Activated T-helper 1 cell treated with anti-CD3 and anti-CD28 coated beads, Interleukin-12 subunit alpha, Interleukin-12 subunit beta, Interleukin-2, Interleukin-4 antibody, amounts not matched to agents 30 ng/mL and 10 ng/mL and 1 ng/mL, durations not matched to agents 14 hours and 24 hours and 36 hours (primary cell): Measurements from ENCODE around the gene CPNE6. TPM values are rescaled to one million over a fixed set of nuclear protein-coding genes. Genes with fewer than 3 reads are reported as not detected.

Experiments used
- DNase-seq: peaks from one replicate; pipeline ENCODE4 v3.0.0; 2021; ENCODE audit warnings: low spot score
- H3K27ac Mint-ChIP-seq: one replicate; pipeline ENCODE4 v1.8.0; 2021; ENCODE audit warnings: mild to moderate bottlenecking, mixed read lengths
- H3K27me3 Mint-ChIP-seq: one replicate; pipeline ENCODE4 v1.8.0; 2022; ENCODE audit warnings: mild to moderate bottlenecking, moderate library complexity, mixed read lengths; ENCODE audit not compliant: insufficient read depth
- H3K36me3 Mint-ChIP-seq: one replicate; pipeline ENCODE4 v1.8.0; 2021; ENCODE audit warnings: low read depth, mixed read lengths
- H3K4me1 Mint-ChIP-seq: one replicate; pipeline ENCODE4 v1.8.0; 2021; ENCODE audit warnings: low read depth, mixed read lengths
- H3K4me3 Mint-ChIP-seq: one replicate; pipeline ENCODE4 v1.8.0; 2021; ENCODE audit warnings: mild to moderate bottlenecking, moderate library complexity, mixed read lengths
- H3K9me3 Mint-ChIP-seq: one replicate; pipeline ENCODE4 v1.8.0; 2021; ENCODE audit warnings: mixed read lengths
- intact Hi-C: fragments of 100-400 bp; cut with micrococcal nuclease; formaldehyde crosslinking; loops from one replicate; pipeline ENCODE4 v1.15.1; 2024
- total RNA-seq: library from RNA; stranded (reverse); gene quantifications from 2 replicates; pipeline ENCODE4 v1.2.3, GENCODE V29; 2022

CPNE6 gene
- total RNA-seq, 1 donor from 2014 or later, result not detected

DNA sequence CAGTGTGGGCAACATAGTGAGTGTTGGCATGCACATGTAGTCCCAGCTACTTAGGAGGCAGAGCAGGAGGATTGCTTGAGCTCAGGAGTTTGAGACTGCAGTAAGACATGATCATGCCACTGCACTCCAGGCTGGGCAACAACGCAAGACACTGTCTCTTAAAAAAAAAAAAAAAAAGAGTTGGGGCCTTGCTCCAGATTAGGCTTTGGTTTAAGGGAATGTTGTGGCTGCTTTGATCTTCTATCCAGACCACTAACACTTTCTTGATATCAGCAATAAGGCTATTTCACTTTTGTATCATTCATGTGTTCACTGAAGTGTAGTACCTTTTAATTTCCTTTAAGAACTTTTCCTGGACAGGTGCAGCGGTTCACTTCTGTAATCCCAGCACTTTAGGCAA lies 56.3 kb downstream of the CPNE6 start:
- Mint-ChIP-seq H3K4me1 (peaks cover 11% of the 10 kb centered on the region), H3K9me3 (no peaks in the 10 kb centered on the region), H3K36me3 (peaks cover 22% of the 10 kb centered on the region), H3K27ac (no peak overlapping the region), H3K27me3 (no peaks in the 10 kb centered on the region), H3K4me3 (no peak overlapping the region)
- intact Hi-C loops, result no loop called here
- no peak for DNase-seq

Other genes starting within 250 kb of the CPNE6 start
- 13.9 and 18.4 TPM in 2 replicates for gene DHRS4, start 117.8 kb upstream of the CPNE6 start, total RNA-seq
- gene DHRS4L2, start 82.6 kb upstream of the CPNE6 start, total RNA-seq, result 17.9 and 20.9 TPM in 2 replicates
- gene CARMIL3, start 19.6 kb upstream of the CPNE6 start, total RNA-seq, result 3.0 and 3.4 TPM in 2 replicates
- gene PCK2, start 22.7 kb downstream of the CPNE6 start, total RNA-seq, result 55.0 and 62.8 TPM in 2 replicates
- gene DCAF11, start 43.2 kb downstream of the CPNE6 start, total RNA-seq, result 69.9 and 71.6 TPM in 2 replicates
- gene NRL, start 43.4 kb downstream of the CPNE6 start, total RNA-seq, result 2.1 and 2.7 TPM in 2 replicates
- gene FITM1, start 59.1 kb downstream of the CPNE6 start, total RNA-seq, result 0.26 TPM in 1 of 2 replicates, not detected in the other
- 291 and 295 TPM in 2 replicates for gene PSME1, start 64.6 kb downstream of the CPNE6 start, total RNA-seq
- gene EMC9, start 70.0 kb downstream of the CPNE6 start, total RNA-seq, result 22.9 and 28.3 TPM in 2 replicates
- 575 and 588 TPM in 2 replicates for gene PSME2, start 75.0 kb downstream of the CPNE6 start, total RNA-seq
- gene RNF31, start 75.9 kb downstream of the CPNE6 start, total RNA-seq, result 115 and 129 TPM in 2 replicates
- 130 and 152 TPM in 2 replicates for gene IRF9, start 89.7 kb downstream of the CPNE6 start, total RNA-seq
- gene REC8, start 100.5 kb downstream of the CPNE6 start, total RNA-seq, result 27.8 and 28.9 TPM in 2 replicates
- 106 and 107 TPM in 2 replicates for gene IPO4, start 117.3 kb downstream of the CPNE6 start, total RNA-seq
- 34.5 and 35.3 TPM in 2 replicates for gene TM9SF1, start 123.9 kb downstream of the CPNE6 start, total RNA-seq
- gene TSSK4, start 134.1 kb downstream of the CPNE6 start, total RNA-seq, result 0.42 and 0.49 TPM in 2 replicates
- 86.5 and 95.8 TPM in 2 replicates for gene CHMP4A, start 141.9 kb downstream of the CPNE6 start, total RNA-seq
- gene MDP1, start 144.5 kb downstream of the CPNE6 start, total RNA-seq, result 11.6 and 12.9 TPM in 2 replicates
- gene NEDD8, start 160.8 kb downstream of the CPNE6 start, total RNA-seq, result 177 and 185 TPM in 2 replicates
- gene GMPR2, start 161.4 kb downstream of the CPNE6 start, total RNA-seq, result 40.8 and 41.4 TPM in 2 replicates
- 90.9 and 95.9 TPM in 2 replicates for gene TINF2, start 171.1 kb downstream of the CPNE6 start, total RNA-seq
- gene TGM1, start 191.6 kb downstream of the CPNE6 start, total RNA-seq, result 4.1 and 4.8 TPM in 2 replicates
- gene RABGGTA, start 200.0 kb downstream of the CPNE6 start, total RNA-seq, result 52.2 and 54.4 TPM in 2 replicates
- gene DHRS1, start 228.2 kb downstream of the CPNE6 start, total RNA-seq, result 7.5 TPM in 2 replicates
- gene NOP9, start 228.3 kb downstream of the CPNE6 start, total RNA-seq, result 49.3 and 52.6 TPM in 2 replicates
- 18.1 and 18.7 TPM in 2 replicates for gene CIDEB, start 236.4 kb downstream of the CPNE6 start, total RNA-seq
- gene LTB4R2, start 238.6 kb downstream of the CPNE6 start, total RNA-seq, result 8.9 and 10.3 TPM in 2 replicates
- gene LTB4R, start 239.9 kb downstream of the CPNE6 start, total RNA-seq, result 10.1 and 11.1 TPM in 2 replicates